HG03280 (cell line): ENCODE data around the gene RYK.
A peak's percentile ranks its signal among the peaks of the same experiment; 100 is the strongest.
"Not testable (repeated sequence)": the region's sequence is repeated elsewhere in the genome, so short reads cannot be mapped to it uniquely, and the experiment has no call there.

ENCODE experiments used
- ATAC-seq: cut with Tn5 transposase; IDR thresholded peaks from one replicate; pipeline ENCODE4 v1.9.1; 2021; ENCODE audit warnings: mild to moderate bottlenecking, moderate library complexity; ENCODE audit not compliant: unreplicated experiment

Gene RYK

DNA sequence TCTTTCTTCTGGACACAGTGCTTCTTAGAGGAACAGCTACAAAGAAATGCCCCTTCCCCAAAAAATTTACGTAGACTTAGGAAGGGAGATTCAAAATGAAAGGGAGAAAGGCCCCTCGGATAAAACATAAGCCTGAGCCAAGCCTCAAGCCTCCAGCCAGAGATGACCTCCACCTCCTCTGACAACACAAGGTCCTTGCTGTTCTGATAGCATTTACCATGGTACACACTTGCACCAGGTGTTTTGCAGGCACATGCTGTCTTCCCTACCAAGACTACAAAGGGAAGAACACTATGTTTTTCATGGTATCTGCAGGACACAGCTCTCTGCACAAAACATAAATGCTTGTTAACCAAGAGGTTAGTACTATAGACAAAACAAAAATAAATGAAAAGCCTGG is 27.8 kb downstream of the RYK start:
- no peak for ATAC-seq

DNA sequence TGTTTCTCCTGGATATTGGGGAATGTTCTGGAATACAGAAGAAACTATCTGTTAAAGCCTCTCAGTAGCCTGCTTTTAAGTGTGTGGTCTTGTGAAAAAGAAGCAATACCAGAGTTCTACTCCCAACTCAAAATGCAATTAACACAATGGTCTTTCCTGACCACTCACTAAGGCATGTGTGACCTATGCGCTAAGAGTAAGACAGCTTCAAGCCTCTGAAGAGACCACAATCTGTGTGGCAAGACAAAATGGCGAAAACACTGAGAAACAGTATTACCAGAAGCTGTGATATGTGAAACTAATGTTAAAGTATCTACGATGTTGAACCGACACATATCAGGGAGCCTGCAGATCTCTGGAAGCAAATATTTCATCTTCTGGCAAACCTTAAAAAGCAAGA is 33.8 kb downstream of the RYK start:
- ATAC-seq: no peak

DNA sequence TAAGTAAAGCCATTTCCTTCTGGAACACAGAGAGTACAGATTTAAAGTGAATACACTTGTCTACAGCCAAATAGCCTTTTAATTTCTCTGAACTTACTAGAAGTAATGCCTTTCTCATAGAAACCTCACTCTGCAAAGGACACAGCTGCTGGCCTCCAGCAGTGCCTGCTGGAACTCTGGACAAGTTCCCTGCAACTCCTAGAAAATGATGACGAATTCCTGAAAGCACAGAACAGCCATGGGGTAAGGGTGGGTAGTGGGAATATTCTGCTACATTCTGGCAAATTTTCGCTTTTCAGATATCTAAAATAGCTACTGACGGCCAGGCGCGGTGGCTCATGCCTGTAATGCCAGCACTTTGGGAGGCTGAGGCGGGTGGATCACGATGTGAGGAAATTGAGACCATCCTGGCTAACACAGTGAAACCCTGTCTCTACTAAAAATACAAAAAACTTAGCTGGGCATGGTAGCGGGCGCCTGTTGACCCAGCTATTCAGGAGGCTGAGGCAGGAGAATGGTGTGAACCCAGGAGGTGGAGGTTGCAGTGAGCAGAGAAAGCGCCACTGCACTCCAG is 34.4 kb downstream of the RYK start:
- ATAC-seq: no peak

DNA sequence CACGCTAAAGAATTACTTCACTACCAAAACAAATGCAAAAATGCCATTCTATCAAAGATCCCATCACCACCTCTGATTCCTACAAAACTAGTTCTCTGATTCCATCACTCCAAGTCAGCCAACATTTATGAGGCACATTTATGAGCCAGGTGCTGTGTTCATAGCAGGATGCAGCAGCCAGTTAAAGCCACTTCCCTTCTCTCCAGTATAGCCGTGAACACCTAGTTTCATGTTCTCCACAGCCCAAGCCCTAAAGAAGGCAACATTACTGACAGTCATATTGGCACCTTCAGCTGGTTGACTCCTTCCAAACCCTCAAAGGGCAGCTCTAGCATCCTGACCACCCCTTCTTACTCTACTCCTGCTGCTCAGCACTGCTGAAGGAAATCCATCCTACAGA is 36.4 kb downstream of the RYK start:
- no peak for ATAC-seq

DNA sequence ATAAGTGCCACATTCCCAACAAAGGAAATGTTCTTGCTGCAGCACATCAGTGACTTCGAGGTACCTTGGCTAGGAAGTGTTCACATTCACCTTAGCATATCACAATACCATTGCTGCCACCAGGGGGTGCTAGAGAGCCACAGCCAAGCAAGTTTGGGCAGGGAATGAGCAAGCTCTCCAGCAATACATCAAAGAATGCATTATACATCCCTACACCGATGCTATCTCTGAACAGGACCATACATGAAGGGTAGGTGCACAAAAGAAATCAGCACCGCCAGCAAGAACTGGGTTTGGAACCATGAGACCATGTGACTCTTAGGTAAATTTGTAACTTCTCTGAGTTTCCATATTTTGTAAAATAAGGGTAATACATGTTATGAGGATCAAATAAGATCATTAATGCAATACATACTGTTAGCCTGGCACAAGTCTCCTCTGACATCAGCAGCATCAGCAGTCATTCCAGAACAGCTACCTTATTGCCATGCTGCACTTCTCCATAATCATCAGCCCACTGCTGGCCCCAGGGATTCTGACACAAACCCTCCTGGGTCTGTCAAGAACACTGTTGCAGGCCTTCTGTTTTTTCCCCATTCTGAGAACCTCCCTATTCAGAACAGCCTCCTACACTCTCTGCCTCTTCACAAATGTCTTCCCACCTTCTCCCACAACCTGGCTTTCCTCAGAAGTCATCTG is 37.5 kb downstream of the RYK start:
- peak; percentile 68 for ATAC-seq

DNA sequence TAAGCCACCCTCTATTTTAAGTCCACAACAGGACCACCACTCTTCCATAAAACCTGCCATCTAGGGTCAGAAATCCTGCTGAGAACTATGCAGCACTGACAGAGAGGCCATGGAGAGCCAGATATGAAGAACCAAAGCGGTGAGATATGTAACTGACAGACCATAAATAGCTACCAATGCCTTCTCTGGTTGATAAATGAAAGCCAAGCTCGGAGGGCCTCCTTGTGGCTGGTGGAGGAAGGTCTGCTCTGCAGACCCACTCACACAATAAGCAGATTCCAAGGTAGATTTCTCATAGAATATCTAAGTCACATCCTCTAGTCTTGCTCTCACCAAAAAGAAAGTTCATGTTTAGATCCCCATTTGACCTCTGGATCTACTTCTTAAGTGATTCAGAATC is 38.9 kb downstream of the RYK start:
- ATAC-seq: peak; percentile 78

DNA sequence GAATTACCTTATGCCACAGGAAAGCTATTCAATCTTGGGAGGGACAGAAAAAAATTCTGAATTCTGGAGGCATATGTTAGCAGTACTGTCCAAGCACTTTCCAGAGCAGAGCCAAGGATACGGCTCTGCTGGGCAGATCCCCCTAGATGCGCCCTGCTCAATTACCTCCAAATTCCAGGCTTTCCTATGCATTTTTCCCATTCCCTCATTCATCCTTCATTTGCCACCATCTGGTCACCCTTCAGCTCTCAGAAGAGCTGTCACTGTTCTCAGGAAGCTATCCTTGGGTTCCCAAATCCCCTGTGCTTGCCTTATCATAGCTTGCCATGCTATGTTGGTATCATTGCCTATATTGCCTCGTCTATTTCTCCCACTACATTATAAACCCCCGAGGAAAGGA is 45.2 kb downstream of the RYK start:
- ATAC-seq: no peak

DNA sequence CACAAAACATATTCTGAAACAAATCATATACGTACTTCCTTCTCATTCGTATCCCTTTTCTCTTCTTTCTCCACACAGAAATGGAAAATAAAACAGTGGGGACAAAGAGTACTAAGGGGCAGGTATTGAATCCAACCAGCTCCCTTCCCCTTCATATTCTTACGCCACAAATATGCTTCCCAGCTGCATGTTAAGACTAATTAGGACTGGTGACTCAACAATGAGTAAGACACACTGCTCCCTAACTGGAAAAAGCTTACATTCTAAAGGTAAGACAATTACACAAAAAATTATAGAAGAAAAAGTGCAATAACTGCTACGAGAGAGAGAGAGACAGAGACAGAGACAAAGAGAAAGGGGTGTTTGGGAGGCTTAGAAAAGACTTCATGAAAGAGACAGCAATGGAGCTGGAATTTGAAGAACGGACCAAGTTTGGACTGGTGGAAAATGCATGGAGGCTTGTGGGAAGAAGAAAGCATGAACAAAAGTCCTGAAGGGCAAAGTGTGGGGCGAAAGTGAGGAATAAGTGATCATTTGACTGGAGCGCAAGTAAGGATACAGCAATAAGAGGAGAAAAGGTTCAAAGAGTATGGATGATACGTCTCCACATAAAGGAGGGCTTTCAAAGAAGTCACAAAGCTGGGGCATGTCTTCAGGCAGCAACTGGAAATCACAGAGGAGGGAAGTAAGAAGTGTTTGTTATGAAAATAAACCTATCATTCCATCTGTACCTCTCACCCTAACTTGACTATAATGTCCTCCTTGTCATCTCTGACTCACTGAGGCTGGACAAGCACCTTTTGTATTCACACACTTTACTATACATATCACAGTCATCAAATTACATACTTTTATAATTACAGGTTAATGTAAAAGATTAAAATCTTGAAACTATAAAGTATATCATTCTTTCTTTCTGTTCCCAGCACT is 49.2 kb downstream of the RYK start:
- ATAC-seq: no peak

DNA sequence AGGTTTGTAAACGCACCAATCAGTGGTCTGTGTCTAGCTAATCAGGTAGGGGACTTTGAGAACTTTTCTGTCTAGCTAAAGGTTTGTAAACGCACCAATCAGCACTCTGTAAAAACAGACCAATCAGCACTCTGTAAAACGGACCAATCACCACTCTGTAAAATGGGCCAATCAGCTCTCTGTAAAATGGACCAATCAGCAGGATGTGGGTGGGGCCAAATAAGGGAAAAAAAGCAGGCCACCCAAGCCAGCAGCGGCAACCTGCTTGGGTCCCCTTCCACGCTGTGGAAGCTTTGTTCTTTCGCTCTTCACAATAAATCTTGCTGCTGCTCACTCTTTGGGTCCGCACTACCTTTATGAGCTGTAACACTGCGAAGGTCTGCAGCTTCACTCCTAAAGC is 50.8 kb downstream of the RYK start:
- ATAC-seq: not testable (repeated sequence)

DNA sequence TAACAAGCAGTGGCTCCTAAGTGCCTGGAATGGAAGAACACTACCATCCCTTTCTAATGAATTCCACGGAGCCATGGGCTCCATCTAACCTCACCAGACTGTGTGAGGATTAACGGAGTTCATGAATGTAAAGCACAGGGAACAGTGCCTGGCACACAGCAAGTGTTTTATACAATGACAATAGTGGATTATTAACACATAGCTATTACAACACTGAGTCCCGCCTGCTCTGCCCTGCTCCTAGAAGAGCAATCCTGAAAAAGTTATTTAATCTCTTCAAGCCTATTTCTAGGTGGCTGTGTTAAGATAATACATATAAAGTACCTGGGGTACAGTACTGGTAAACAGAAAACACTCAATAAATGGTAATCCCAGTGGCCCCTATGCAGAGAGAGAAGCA is 51.4 kb downstream of the RYK start:
- ATAC-seq: no peak

DNA sequence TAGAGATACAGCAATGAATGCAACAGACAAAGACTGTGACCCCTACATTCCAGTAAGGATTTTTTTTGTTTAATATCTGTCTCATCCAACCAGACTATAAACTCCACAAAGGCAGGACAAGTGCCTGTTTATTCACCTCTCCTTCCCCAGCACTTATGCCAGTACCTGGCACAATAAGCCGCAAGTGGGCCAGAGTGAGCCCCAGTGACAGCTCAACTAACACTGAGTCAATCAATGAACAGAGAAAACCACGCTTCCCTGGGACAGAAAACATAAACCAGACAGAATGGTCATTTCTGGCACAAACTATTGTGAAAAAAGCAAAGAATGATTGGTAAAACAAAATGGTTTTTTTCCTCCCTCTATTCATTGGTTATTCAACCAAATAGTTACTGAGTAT is 52.2 kb downstream of the RYK start:
- ATAC-seq: no peak

DNA sequence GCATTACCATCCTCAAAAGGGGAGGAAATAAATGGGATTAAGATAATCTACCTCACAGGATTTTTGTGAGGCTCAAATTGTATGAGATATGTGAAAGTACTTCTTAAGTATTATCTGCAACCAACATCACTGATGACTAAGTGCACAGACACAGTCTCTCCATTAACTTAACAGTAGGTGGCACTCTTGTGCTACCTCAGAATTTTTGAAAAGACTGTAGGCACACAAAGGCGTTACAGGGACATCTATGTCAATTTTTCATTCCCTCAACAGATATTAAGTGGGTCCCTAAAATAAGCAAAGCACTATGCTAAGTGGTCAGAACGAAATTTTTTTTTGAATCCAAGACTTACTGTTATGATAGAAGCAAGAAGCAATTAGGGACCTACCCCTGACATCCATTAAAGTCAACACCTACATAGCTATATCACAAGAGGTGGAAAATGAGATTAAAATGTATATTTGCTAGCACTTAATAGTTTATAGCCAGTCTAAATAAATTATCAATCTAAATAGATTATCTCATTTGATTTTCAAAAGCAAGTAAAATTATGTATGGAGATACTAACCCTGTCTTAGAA is 52.9 kb downstream of the RYK start:
- ATAC-seq: peak; percentile 80

DNA sequence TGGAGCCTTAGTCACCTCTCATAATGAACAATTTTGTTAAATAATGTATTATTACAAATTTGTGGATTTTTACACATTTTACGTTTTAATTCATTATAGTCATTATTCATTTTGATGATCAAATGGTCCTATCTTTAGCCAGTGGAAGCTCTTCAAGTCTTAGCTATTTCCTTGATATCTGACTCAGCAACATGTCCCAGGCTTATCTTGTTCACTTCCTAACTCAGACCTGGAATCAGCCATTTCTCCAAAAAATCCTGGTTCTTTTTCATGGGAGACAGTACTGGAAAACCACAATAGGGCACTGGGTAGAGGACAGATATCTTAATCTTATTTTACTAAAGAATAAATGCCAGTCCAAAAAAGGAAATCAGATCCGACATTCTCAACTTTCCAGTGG is 56.4 kb downstream of the RYK start:
- no peak for ATAC-seq

DNA sequence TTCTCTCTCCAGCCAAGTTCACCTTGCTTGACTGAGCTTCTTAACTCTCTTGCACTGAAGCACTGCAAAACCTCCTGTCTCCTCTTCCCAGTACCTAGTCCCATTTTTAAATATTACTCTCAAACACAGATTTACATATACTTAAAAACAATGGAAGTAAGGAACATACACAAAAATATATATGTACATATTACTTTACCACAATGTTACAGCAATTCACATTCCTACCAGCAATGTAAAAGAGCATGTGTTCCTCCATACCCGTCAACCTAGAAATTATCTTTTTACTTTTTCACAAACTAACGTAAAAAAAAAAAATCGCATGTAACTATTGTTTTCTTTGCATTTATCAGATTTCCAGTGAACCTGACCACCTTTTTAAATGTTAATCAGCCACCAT is 60.4 kb downstream of the RYK start:
- no peak for ATAC-seq

DNA sequence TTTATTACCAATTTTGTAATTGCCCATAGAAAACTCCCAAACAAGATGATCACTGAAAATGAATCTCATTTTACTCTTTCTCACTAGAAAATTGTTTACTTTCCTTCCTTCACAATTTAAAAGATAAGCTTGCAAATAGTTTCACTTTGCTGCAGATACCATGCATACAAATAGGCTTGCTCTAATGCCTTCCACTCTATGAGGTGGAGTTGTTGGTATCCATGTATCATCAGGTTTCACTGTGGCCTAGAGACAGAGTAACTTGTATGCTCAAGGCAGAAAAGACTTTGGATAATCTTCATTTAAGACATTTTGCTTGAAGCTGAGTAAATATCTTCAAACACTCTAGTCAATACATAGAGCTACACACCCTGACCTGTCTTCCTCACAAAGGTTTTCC is 60.8 kb downstream of the RYK start:
- ATAC-seq: no peak

DNA sequence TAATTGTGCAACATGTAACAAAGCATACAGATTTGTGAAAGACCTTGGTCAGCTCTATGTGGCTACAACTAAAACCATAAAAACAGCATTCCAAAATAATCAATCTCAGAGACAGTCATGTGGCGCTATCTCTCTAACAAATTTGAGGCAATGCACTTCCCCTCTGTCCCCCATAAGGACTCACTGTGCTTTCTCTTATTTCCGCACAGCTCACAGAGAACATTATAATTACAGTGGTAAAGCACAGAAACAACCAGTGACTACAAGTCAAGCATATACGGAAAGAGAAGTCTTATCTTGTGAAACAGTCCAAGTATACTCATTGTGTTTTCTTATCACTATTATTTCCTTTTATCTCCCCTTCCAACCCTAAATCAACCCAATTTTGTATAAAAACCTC is 64.3 kb downstream of the RYK start:
- ATAC-seq: no peak

DNA sequence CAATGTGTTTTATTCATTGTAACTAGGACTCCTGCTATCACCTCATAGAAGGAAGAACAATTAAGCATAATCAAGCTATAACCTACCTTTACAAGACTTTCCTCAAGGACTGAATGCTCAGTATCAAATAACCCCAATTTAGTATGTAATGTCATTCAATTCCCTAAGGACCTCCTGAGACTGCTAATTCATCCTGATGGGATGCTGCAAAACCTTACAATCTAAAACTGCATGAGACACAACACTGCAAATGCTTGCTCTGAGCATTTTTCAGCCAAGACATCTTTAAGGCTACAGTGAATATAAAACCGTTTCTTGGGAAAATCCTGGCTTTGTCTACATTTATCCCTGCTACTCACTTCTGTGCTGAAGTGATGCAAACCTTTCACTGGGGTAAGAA is 69.9 kb downstream of the RYK start:
- no peak for ATAC-seq

DNA sequence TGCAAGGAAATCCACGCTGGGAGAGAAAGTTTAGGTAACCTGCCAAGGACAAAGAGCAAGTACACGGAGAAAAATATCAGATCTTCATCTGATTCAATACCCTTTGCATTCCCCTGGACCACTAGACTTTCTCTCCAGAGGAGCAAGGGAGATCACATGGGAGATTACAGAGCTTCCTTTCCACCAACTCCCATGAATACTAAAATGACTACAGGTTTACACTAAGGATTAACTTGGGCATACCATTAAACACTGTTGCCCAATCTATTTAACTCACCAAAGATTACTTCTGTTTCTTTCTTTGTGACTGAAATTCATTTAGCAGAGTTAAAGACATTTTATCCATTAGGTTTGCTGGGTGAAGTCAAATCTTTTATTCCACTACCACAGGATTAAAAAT is 71.2 kb downstream of the RYK start:
- no peak for ATAC-seq

DNA sequence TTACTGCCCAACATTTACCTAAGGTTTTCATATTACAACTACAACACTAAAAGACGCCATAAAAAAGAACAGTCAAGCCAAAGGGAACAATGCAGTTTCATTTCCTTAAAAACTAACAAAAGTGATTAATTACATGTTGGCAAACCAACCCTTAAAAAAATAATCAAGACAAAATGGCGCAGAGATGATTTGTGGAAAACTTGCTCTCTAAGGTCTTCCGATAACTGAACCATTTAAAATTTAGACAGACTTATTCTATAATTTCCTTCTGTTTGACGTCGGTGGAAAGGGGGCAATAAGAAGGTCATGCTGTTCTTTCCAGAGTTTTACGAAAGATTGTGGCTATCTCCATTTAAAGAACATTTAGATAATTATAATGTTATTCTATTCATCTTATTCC is 87.6 kb downstream of the RYK start:
- ATAC-seq: no peak

DNA sequence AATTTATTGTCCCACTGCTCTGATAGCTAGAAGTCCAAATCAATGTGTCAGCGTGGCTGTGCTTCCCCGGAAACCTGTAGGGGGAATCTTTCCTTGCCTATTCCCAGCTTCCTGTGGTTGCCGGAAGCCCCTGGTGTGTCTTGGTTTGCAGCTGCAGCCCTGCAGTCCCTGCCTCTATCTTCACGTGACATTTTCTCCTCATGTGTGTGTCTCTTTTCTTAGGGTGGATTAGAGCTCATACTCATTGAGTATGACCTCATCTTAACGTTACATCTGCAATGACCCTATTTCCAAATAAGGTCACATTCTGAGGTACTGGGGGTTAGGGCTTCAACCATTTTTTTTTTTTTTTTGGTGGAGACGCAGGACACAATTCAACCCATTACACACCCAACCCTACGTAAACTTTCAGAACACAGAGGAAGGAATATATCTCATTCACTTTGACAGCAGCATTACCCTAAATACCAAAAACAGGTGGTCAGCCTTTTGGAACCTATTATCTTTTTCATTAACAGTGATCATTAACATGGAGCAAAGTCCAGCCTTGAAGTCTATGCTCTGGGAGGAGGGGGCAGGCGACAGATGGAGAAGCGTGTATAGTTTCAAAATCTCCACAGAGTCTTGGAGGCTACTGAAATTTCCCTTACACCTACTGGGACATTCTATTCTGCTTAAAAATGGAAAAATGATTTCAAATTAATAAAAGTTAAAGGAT is 88.6 kb downstream of the RYK start:
- ATAC-seq: no peak

DNA sequence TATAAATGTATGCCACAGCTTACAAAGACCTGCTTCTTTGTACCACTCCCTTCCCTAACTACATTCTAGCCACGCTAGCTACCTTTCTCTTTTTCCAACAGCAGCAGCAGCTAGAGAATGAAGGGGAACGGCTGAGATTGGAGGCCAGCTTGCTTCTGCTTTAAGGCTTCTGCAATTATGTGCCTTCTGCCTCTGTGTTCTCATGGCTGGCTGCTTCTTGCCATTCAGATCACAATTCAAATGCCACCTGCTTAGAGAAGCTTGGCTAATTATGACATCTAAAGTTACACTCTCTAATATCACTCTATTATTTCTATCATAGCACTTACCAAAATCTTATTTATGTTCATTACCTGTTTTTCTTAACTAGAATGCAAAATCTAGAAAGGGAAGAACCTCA is 95.2 kb downstream of the RYK start:
- no peak for ATAC-seq
